Activated naive CD8-positive, alpha-beta T cell treated with anti-CD3 and anti-CD28 coated beads, Interleukin-2, amount 10 ng/mL, durations not matched to agents 7 days and 5 days (primary cell): Measurements from ENCODE around the gene NRXN3. TPM values are rescaled to one million over a fixed set of nuclear protein-coding genes. Genes with fewer than 3 reads are reported as not detected.
A peak's percentile ranks its signal among the peaks of the same experiment; 100 is the strongest.

Experiments used
- ATAC-seq: fragments of 150-1000 bp; cut with Tn5 transposase; one replicate; pipeline ENCODE4 v1.10.0; 2021; ENCODE audit warnings: low read depth, moderate library complexity
- POLR2A ChIA-PET: fragments of 350-600 bp; sonication (Branson Sonifier 250); formaldehyde crosslinking; loops from one replicate; lab custom pipeline; 2021; ENCODE audit warnings: antibody characterized with exemption; lab: Charles Lee
- DNase-seq: peaks from one replicate; pipeline ENCODE4 v3.0.0; 2021
- H3K27ac Mint-ChIP-seq: one replicate; pipeline ENCODE4 v1.8.0; 2022; ENCODE audit warnings: mild to moderate bottlenecking, mixed read lengths
- H3K27me3 Mint-ChIP-seq: one replicate; pipeline ENCODE4 v1.8.0; 2022; ENCODE audit warnings: mild to moderate bottlenecking, moderate library complexity, mixed read lengths
- H3K36me3 Mint-ChIP-seq: one replicate; pipeline ENCODE4 v1.8.0; 2021; ENCODE audit warnings: mild to moderate bottlenecking, mixed read lengths
- H3K4me1 Mint-ChIP-seq: one replicate; pipeline ENCODE4 v1.8.0; 2021; ENCODE audit warnings: mixed read lengths
- H3K4me3 Mint-ChIP-seq: one replicate; pipeline ENCODE4 v1.8.0; 2022; ENCODE audit warnings: mild to moderate bottlenecking, moderate library complexity, mixed read lengths
- H3K9me3 Mint-ChIP-seq: one replicate; pipeline ENCODE4 v1.8.0; 2021; ENCODE audit warnings: mixed read lengths
- total RNA-seq, 2 experiments: library from RNA; stranded (reverse); gene quantifications; one replicate each; pipeline ENCODE4 v1.2.3, GENCODE V29; 2021

The NRXN3 gene
- total RNA-seq, 2 experiments from 2014 or later: not detected

GRCh38 chr14:79253576-79253975, 1083.4 kb downstream of the NRXN3 start:
- no peaks in the 10 kb centered on the region for H3K4me1 Mint-ChIP-seq
- no peak overlapping the region for H3K4me3 Mint-ChIP-seq
- H3K9me3 Mint-ChIP-seq: peaks cover 2% of the 10 kb centered on the region
- ATAC-seq (no peak), DNase-seq (no peak)
- no peak overlapping the region for H3K27ac Mint-ChIP-seq
- H3K27me3 Mint-ChIP-seq: peaks cover 2% of the 10 kb centered on the region
- no peaks in the 10 kb centered on the region for H3K36me3 Mint-ChIP-seq
- POLR2A ChIA-PET: no interaction called here

GRCh38 chr14:79254069-79254775, 1084.0 kb downstream of the NRXN3 start:
- Mint-ChIP-seq H3K4me1 (no peaks in the 10 kb centered on the region), H3K9me3 (peaks cover 2% of the 10 kb centered on the region), H3K27ac (no peak overlapping the region), H3K4me3 (no peak overlapping the region), H3K36me3 (no peaks in the 10 kb centered on the region), H3K27me3 (peaks cover 2% of the 10 kb centered on the region)
- POLR2A ChIA-PET: no interaction called here
- DNase-seq (no peak), ATAC-seq (no peak)

DNA sequence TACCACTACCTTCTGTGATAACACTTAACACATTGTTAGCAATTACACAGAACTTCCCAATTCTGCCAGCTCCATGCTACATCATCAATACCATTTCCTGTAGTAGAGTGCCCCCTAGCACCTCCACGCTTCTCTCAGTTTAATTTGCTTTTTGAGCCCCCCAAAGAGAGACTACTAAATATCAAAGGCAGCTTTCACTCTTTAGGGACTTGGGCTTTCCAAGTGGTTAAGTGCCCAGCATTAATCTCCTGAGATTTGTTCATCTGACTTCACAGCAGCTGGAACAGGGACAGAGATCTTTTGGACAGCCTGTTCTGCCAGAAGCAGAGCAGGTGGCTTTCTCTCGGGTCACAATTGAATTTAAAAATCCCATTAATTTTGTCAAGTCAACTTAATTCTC, 1086.2 kb downstream of the NRXN3 start:
- no peak overlapping the region for H3K27ac Mint-ChIP-seq
- ATAC-seq (no peak), DNase-seq (no peak)
- no peaks in the 10 kb centered on the region for H3K4me1 Mint-ChIP-seq
- H3K4me3 Mint-ChIP-seq: no peak overlapping the region
- peaks cover 2% of the 10 kb centered on the region for H3K9me3 Mint-ChIP-seq
- H3K27me3 Mint-ChIP-seq: peaks cover 2% of the 10 kb centered on the region
- no peaks in the 10 kb centered on the region for H3K36me3 Mint-ChIP-seq
- POLR2A ChIA-PET: no interaction called here

- no peaks in the 10 kb centered on the region for H3K4me1 Mint-ChIP-seq
- H3K36me3 Mint-ChIP-seq: no peaks in the 10 kb centered on the region
- no peak overlapping the region for H3K27ac Mint-ChIP-seq
- no peak for DNase-seq
- peaks cover 2% of the 10 kb centered on the region for H3K27me3 Mint-ChIP-seq
- POLR2A ChIA-PET: no interaction called here
- peaks cover 2% of the 10 kb centered on the region for H3K9me3 Mint-ChIP-seq
- H3K4me3 Mint-ChIP-seq: no peak overlapping the region
- no peak for ATAC-seq
Observed at GRCh38 chr14:79260406-79260805, 1090.2 kb downstream of the NRXN3 start.

GRCh38 chr14:79265366-79265946, 1095.3 kb downstream of the NRXN3 start:
- Mint-ChIP-seq H3K27ac (no peak overlapping the region), H3K4me1 (no peaks in the 10 kb centered on the region), H3K4me3 (no peak overlapping the region), H3K27me3 (no peaks in the 10 kb centered on the region), H3K9me3 (peaks cover 2% of the 10 kb centered on the region), H3K36me3 (no peaks in the 10 kb centered on the region)
- DNase-seq (no peak), ATAC-seq (no peak)
- POLR2A ChIA-PET: no interaction called here

DNA sequence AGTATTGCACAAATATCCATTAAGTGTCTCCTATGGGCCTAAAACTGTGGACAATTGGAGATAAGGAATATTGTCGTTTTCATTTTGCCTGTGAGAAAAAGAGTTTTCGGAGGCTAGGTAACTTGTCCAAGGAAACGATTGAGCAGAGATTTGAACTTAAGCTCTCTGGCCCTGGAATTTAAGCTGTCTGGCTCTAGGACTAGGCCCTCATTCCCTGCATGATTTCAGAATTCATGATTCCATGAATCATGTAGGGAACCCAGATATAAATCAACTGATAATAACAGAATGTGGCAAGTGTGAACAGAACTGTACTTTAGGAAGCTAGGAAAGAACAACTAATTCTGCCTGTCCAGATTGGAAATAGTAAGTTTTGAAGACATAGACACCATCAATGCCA, 1100.2 kb downstream of the NRXN3 start:
- DNase-seq (no peak), ATAC-seq (no peak)
- POLR2A ChIA-PET: no interaction called here
- Mint-ChIP-seq H3K4me1 (no peaks in the 10 kb centered on the region), H3K4me3 (no peak overlapping the region), H3K9me3 (no peaks in the 10 kb centered on the region), H3K36me3 (no peaks in the 10 kb centered on the region), H3K27ac (no peak overlapping the region), H3K27me3 (no peaks in the 10 kb centered on the region)

GRCh38 chr14:79271122-79271521, 1100.9 kb downstream of the NRXN3 start:
- Mint-ChIP-seq H3K27ac (no peak overlapping the region), H3K9me3 (no peaks in the 10 kb centered on the region), H3K36me3 (no peaks in the 10 kb centered on the region), H3K27me3 (no peaks in the 10 kb centered on the region), H3K4me3 (no peak overlapping the region), H3K4me1 (no peaks in the 10 kb centered on the region)
- ATAC-seq: no peak
- DNase-seq: no peak
- POLR2A ChIA-PET: no interaction called here

GRCh38 chr14:79274641-79275291, 1104.6 kb downstream of the NRXN3 start:
- Mint-ChIP-seq H3K36me3 (no peaks in the 10 kb centered on the region), H3K4me3 (no peak overlapping the region), H3K4me1 (no peaks in the 10 kb centered on the region), H3K27ac (no peak overlapping the region), H3K9me3 (no peaks in the 10 kb centered on the region), H3K27me3 (peaks cover 24% of the 10 kb centered on the region)
- DNase-seq (no peak), ATAC-seq (no peak)
- POLR2A ChIA-PET: no interaction called here

DNA sequence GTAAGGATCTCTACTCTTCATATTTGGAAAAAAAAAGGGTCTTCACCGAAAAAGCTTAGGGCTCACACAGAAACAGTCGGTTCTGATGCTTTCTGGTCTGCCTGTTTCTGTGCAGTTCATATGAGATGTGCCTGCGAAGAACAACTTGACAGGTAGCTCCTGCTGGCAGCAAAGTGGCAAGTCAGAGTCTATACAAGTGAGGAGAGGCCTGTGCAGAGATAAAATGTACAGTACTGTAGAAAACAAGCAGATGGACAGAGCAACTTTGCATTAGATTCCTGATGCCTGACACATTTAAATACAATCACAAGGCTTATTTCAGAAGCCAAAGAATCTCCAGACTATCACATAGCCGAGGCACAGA, 1105.1 kb downstream of the NRXN3 start:
- no peaks in the 10 kb centered on the region for H3K36me3 Mint-ChIP-seq
- no peaks in the 10 kb centered on the region for H3K4me1 Mint-ChIP-seq
- H3K27me3 Mint-ChIP-seq: peaks cover 29% of the 10 kb centered on the region
- DNase-seq: no peak
- H3K4me3 Mint-ChIP-seq: no peak overlapping the region
- POLR2A ChIA-PET: no interaction called here
- no peak for ATAC-seq
- no peak overlapping the region for H3K27ac Mint-ChIP-seq
- peaks cover 3% of the 10 kb centered on the region for H3K9me3 Mint-ChIP-seq

DNA sequence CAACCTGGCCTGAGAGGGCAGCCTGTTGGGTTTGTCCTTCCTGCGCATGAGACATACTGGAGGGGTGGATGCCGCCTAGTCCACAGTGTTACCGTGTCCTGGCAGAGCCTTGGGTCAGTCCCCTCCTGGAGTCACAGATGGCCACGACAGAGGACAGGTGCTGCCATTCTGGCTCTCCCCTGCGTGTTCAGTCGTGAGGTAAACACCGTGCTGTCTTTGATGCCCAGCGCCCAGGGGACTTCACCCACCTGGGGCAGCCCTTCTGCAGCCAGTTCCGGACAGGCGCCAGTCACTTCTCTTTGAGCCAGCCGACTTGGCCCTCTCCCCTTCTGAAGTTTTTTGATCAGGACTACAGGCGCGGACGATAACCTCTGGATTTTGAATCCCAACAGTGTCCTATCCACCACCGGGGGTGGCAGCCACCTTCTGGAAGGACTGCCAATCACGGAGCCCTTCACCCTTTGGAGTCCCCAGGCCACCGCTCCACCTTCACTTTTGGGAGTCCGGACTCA, 1108.2 kb downstream of the NRXN3 start:
- Mint-ChIP-seq H3K27me3 (peaks cover 53% of the 10 kb centered on the region), H3K36me3 (no peaks in the 10 kb centered on the region), H3K4me3 (no peak overlapping the region), H3K27ac (no peak overlapping the region), H3K4me1 (no peaks in the 10 kb centered on the region), H3K9me3 (peaks cover 4% of the 10 kb centered on the region)
- ATAC-seq: no peak
- DNase-seq: no peak
- POLR2A ChIA-PET: no interaction called here

GRCh38 chr14:79278798-79279644, 1108.8 kb downstream of the NRXN3 start:
- Mint-ChIP-seq H3K4me3 (no peak overlapping the region), H3K9me3 (peaks cover 4% of the 10 kb centered on the region), H3K27me3 (peaks cover 53% of the 10 kb centered on the region), H3K4me1 (no peaks in the 10 kb centered on the region), H3K36me3 (no peaks in the 10 kb centered on the region), H3K27ac (no peak overlapping the region)
- DNase-seq (no peak), ATAC-seq (peak; percentile 72)
- POLR2A ChIA-PET: no interaction called here

GRCh38 chr14:79279645-79280597, 1109.7 kb downstream of the NRXN3 start:
- POLR2A ChIA-PET: no interaction called here
- Mint-ChIP-seq H3K4me1 (no peaks in the 10 kb centered on the region), H3K4me3 (peak overlapping the region; percentile 22), H3K36me3 (no peaks in the 10 kb centered on the region), H3K27me3 (peaks cover 53% of the 10 kb centered on the region), H3K9me3 (peaks cover 4% of the 10 kb centered on the region), H3K27ac (no peak overlapping the region)
- ATAC-seq (no peak), DNase-seq (no peak)
